HEK293 (cell line): ENCODE data around the gene UGT1A6.

ENCODE experiments used
- CTCF ChIA-PET: fragments of 350-600 bp; formaldehyde crosslinking; extraction: SDS; loops from one replicate; lab custom pipeline; 2021; ENCODE audit warnings: antibody characterized with exemption; lab: Yijun Ruan, JAX
- POLR2A ChIA-PET: fragments of 300-600 bp; formaldehyde crosslinking; extraction: SDS; loops from one replicate; lab custom pipeline; 2020; ENCODE audit warnings: antibody characterized with exemption, inconsistent platforms; lab: Yijun Ruan, JAX
- H3K27ac ChIP-seq: fragments of 200-500 bp; sonication (Bioruptor generic); 2 replicates; pipeline ENCODE4 v1.5.1; 2014; ENCODE audit warnings: low read depth, low read length, control low read depth, inconsistent platforms; ENCODE audit errors: extremely low read depth
- H3K36me3 ChIP-seq, 2 experiments: fragments of 200-500 bp in 1 of 2; sonication (Bioruptor generic) in 1 of 2; 1 replicate in 1 of 2; 2 replicates in 1 of 2; pipeline ENCODE4 v1.5.1; 2014 to 2017; ENCODE audit warnings: inconsistent platforms in 2 of 2, low read length in 2 of 2; ENCODE audit not compliant: control insufficient read depth in 2 of 2, insufficient read depth in 1 of 2
- H3K4me1 ChIP-seq: fragments of 200-500 bp; sonication (Bioruptor generic); 2 replicates; pipeline ENCODE4 v1.5.1; 2014; ENCODE audit warnings: mild to moderate bottlenecking, low read length, inconsistent platforms; ENCODE audit not compliant: control insufficient read depth, insufficient read depth
- H3K4me3 ChIP-seq: 2 replicates; pipeline ENCODE4 v1.5.1; 2011; ENCODE audit warnings: low read depth, mild to moderate bottlenecking, control low read depth, low read length, moderate library complexity
- H3K9me3 ChIP-seq: fragments of 200-500 bp; sonication (Bioruptor generic); 2 replicates; pipeline ENCODE4 v1.5.1; 2014; ENCODE audit warnings: low read depth, low read length, inconsistent platforms; ENCODE audit not compliant: control insufficient read depth, insufficient read depth
- EGR2 ChIP-seq: fragments of 450-650 bp; formaldehyde crosslinking; IDR thresholded peaks from 2 replicates; pipeline ENCODE4 v1.5.1; 2016; ENCODE audit warnings: low read depth, missing biosample characterization, missing genetic modification characterization
- IKZF3 ChIP-seq: fragments of 450-650 bp; IDR thresholded peaks from 2 replicates; pipeline ENCODE4 v1.5.0; 2018; ENCODE audit warnings: missing biosample characterization, mild to moderate bottlenecking, missing genetic modification characterization, moderate library complexity
- KLF9 ChIP-seq: fragments of 450-650 bp; formaldehyde crosslinking; IDR thresholded peaks from 2 replicates; pipeline ENCODE4 v1.5.1; 2016; ENCODE audit warnings: missing biosample characterization, missing genetic modification characterization, low read depth
- ZBTB8A ChIP-seq: fragments of 450-650 bp; formaldehyde crosslinking; IDR thresholded peaks from 2 replicates; pipeline ENCODE4 v1.5.1; 2016; ENCODE audit warnings: missing biosample characterization, missing genetic modification characterization
- ZNF16 ChIP-seq: fragments of 450-650 bp; formaldehyde crosslinking; IDR thresholded peaks from 2 replicates; pipeline ENCODE4 v1.5.1; 2016; ENCODE audit warnings: low read depth, missing biosample characterization, missing genetic modification characterization
- ZNF214 ChIP-seq: fragments of 450-650 bp; formaldehyde crosslinking; IDR thresholded peaks from 2 replicates; pipeline ENCODE4 v1.5.1; 2017; ENCODE audit warnings: missing biosample characterization, mild to moderate bottlenecking, missing genetic modification characterization, borderline replicate concordance
- ZNF302 ChIP-seq: fragments of 450-650 bp; formaldehyde crosslinking; IDR thresholded peaks from 2 replicates; pipeline ENCODE4 v1.5.1; 2016; ENCODE audit warnings: missing biosample characterization, missing genetic modification characterization, low read depth
- ZNF433 ChIP-seq: fragments of 450-650 bp; formaldehyde crosslinking; IDR thresholded peaks from 2 replicates; pipeline ENCODE4 v1.5.1; 2016; ENCODE audit warnings: missing biosample characterization, missing genetic modification characterization, low read depth
- ZNF560 ChIP-seq: fragments of 450-650 bp; formaldehyde crosslinking; IDR thresholded peaks from 2 replicates; pipeline ENCODE4 v1.5.1; 2017; ENCODE audit warnings: missing biosample characterization, missing genetic modification characterization, borderline replicate concordance
- ZNF596 ChIP-seq: fragments of 450-650 bp; IDR thresholded peaks from 2 replicates; pipeline ENCODE4 v1.5.0; 2018; ENCODE audit warnings: missing biosample characterization, mild to moderate bottlenecking, missing genetic modification characterization, moderate library complexity
- ZNF623 ChIP-seq: fragments of 450-650 bp; formaldehyde crosslinking; IDR thresholded peaks from 2 replicates; pipeline ENCODE4 v1.5.1; 2016; ENCODE audit warnings: missing biosample characterization, missing genetic modification characterization
- ZNF76 ChIP-seq: fragments of 450-650 bp; formaldehyde crosslinking; IDR thresholded peaks from 2 replicates; pipeline ENCODE4; 2016; ENCODE audit warnings: low read depth, missing biosample characterization, missing genetic modification characterization, borderline replicate concordance
- ZNF791 ChIP-seq: fragments of 450-650 bp; formaldehyde crosslinking; IDR thresholded peaks from 2 replicates; pipeline ENCODE4 v1.5.1; 2016; ENCODE audit warnings: missing biosample characterization, missing genetic modification characterization
- ZSCAN30 ChIP-seq: fragments of 450-650 bp; IDR thresholded peaks from 2 replicates; pipeline ENCODE4 v1.5.1; 2018; ENCODE audit warnings: missing biosample characterization, mild to moderate bottlenecking, missing genetic modification characterization, moderate library complexity
- ZXDB ChIP-seq: fragments of 450-650 bp; formaldehyde crosslinking; IDR thresholded peaks from 2 replicates; pipeline ENCODE4 v1.5.1; 2016; ENCODE audit warnings: missing biosample characterization, missing genetic modification characterization
- TF ChIP-seq, protein P1 (sequence below): fragments of 450-650 bp; formaldehyde crosslinking; IDR thresholded peaks from 2 replicates; pipeline ENCODE4 v1.5.1; 2016; ENCODE audit warnings: missing biosample characterization, missing genetic modification characterization
- TF ChIP-seq, protein P2 (sequence below): fragments of 450-650 bp; formaldehyde crosslinking; IDR thresholded peaks from 2 replicates; pipeline ENCODE4 v1.5.1; 2017; ENCODE audit warnings: missing biosample characterization, missing genetic modification characterization
- TF ChIP-seq, protein P3 (sequence below): fragments of 450-650 bp; formaldehyde crosslinking; IDR thresholded peaks from 2 replicates; pipeline ENCODE4 v1.5.1; 2016; ENCODE audit warnings: missing biosample characterization, missing genetic modification characterization
- TF ChIP-seq, protein P4 (sequence below): fragments of 450-650 bp; formaldehyde crosslinking; IDR thresholded peaks from 2 replicates; pipeline ENCODE4 v1.5.0; 2017; ENCODE audit warnings: missing biosample characterization, missing genetic modification characterization, borderline replicate concordance
- TF ChIP-seq, protein P5 (sequence below): IDR thresholded peaks from 2 replicates; pipeline ENCODE4 v1.6.1; 2011; ENCODE audit warnings: mild to moderate bottlenecking, low read depth, low read length, borderline replicate concordance
- TF ChIP-seq, protein P6 (sequence below): fragments of 450-650 bp; formaldehyde crosslinking; IDR thresholded peaks from 2 replicates; pipeline ENCODE4 v1.5.1; 2016; ENCODE audit warnings: missing biosample characterization, missing genetic modification characterization
- TF ChIP-seq, protein P7 (sequence below): fragments of 450-650 bp; formaldehyde crosslinking; IDR thresholded peaks from 2 replicates; pipeline ENCODE4 v1.5.1; 2016; ENCODE audit warnings: missing biosample characterization, missing genetic modification characterization

The UGT1A6 gene

DNA sequence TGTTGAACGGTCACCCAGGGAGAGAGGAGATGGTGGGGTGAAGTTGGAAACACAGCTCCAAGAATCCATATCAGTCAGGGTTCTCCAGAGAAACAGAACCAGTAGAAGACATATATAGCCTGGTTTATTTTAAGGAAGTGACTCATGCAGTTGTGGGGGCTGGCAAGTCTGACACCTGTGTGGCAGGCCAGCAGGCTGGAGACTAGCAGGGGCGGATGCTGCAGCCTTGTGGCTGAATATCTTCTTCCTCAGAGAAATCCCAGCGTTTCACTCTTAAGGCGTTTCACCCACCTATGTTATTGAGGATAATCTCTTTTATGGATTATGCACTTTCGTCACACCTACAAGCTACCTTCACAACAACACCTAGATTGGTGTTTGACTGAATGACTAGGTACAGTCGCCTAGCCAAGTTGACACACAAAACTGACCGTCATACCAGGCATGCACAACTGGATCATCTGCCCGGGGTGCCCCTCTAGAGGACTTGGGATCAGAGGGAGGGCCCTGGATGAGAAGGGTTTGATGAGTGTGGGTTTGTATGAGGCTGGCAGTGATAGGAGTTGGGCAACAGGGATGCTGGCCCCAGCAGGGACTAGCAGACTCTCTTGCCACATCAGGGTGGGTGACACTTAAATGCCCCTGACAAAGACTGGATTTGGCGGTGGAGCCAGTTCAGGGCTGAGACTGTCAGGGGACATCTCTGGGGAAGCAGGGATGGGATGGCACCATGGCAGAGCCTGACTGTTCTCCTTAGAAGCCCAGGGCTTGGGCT lies 108.9 kb downstream of the UGT1A6 start:
- no peaks in the 10 kb centered on the region for H3K4me1 ChIP-seq
- TF ChIP-seq, protein P1, sequence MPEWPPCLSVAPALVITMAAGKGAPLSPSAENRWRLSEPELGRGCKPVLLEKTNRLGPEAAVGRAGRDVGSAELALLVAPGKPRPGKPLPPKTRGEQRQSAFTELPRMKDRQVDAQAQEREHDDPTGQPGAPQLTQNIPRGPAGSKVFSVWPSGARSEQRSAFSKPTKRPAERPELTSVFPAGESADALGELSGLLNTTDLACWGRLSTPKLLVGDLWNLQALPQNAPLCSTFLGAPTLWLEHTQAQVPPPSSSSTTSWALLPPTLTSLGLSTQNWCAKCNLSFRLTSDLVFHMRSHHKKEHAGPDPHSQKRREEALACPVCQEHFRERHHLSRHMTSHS (tag by site-specific recombination), result no peak
- TF ChIP-seq ZBTB8A (tag by site-specific recombination), result no peak
- TF ChIP-seq ZNF791 (tag by site-specific recombination), result no peak
- TF ChIP-seq, protein P2, sequence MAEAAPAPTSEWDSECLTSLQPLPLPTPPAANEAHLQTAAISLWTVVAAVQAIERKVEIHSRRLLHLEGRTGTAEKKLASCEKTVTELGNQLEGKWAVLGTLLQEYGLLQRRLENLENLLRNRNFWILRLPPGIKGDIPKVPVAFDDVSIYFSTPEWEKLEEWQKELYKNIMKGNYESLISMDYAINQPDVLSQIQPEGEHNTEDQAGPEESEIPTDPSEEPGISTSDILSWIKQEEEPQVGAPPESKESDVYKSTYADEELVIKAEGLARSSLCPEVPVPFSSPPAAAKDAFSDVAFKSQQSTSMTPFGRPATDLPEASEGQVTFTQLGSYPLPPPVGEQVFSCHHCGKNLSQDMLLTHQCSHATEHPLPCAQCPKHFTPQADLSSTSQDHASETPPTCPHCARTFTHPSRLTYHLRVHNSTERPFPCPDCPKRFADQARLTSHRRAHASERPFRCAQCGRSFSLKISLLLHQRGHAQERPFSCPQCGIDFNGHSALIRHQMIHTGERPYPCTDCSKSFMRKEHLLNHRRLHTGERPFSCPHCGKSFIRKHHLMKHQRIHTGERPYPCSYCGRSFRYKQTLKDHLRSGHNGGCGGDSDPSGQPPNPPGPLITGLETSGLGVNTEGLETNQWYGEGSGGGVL, result no peak
- no peak for TF ChIP-seq ZSCAN30 (tag by site-specific recombination)
- TF ChIP-seq ZNF433, result no peak
- TF ChIP-seq, protein P3, sequence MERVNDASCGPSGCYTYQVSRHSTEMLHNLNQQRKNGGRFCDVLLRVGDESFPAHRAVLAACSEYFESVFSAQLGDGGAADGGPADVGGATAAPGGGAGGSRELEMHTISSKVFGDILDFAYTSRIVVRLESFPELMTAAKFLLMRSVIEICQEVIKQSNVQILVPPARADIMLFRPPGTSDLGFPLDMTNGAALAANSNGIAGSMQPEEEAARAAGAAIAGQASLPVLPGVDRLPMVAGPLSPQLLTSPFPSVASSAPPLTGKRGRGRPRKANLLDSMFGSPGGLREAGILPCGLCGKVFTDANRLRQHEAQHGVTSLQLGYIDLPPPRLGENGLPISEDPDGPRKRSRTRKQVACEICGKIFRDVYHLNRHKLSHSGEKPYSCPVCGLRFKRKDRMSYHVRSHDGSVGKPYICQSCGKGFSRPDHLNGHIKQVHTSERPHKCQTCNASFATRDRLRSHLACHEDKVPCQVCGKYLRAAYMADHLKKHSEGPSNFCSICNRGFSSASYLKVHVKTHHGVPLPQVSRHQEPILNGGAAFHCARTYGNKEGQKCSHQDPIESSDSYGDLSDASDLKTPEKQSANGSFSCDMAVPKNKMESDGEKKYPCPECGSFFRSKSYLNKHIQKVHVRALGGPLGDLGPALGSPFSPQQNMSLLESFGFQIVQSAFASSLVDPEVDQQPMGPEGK (tag by site-specific recombination), result no peak
- no peak for TF ChIP-seq ZNF302 (tag by site-specific recombination)
- no peak for TF ChIP-seq ZNF560
- no peak for TF ChIP-seq ZXDB (tag by site-specific recombination)
- TF ChIP-seq ZNF16, result no peak
- no peak for TF ChIP-seq EGR2
- no peak for TF ChIP-seq ZNF623 (tag by site-specific recombination)
- TF ChIP-seq IKZF3 (tag by site-specific recombination), result no peak
- no peaks in the 10 kb centered on the region for H3K36me3 ChIP-seq
- no peaks in the 10 kb centered on the region for H3K9me3 ChIP-seq
- POLR2A ChIA-PET, result no interaction called here
- no peak overlapping the region for H3K27ac ChIP-seq
- no peak overlapping the region for H3K4me3 ChIP-seq
- CTCF ChIA-PET, result no interaction called here

DNA sequence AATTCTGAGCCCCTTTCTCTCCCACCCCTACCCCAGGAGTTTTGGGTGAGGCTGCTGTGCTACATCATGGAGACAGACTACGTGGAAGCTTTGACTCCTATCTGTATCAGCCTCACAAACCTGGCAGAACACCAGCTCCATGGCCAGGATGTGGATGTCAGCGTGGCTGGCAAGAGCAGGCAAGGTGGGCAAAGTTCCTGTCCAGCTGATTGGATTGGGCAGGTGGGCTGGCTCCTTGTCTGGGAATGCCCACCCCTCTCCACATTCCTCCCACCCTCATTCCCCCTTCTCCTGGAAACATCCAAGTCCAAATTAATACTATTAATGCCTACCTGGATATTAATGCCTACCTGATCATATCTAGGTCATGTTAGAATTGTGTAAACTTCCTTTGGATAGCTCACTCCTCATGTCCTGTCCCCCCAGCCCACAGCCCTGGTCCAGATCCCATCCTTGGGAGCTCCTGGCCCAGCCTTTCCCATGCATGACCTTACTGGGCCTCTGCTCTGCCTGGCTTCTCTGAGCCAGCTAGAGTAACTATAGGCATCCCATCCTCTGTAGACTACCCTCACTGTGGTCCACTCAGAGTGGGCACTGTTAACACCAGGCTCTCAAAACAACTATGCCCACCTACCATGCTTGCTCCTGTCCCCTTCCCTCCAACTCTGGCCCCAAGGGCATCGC lies 109.6 kb downstream of the UGT1A6 start:
- POLR2A ChIA-PET, result no interaction called here
- CTCF ChIA-PET, result no interaction called here
- TF ChIP-seq, protein P4, sequence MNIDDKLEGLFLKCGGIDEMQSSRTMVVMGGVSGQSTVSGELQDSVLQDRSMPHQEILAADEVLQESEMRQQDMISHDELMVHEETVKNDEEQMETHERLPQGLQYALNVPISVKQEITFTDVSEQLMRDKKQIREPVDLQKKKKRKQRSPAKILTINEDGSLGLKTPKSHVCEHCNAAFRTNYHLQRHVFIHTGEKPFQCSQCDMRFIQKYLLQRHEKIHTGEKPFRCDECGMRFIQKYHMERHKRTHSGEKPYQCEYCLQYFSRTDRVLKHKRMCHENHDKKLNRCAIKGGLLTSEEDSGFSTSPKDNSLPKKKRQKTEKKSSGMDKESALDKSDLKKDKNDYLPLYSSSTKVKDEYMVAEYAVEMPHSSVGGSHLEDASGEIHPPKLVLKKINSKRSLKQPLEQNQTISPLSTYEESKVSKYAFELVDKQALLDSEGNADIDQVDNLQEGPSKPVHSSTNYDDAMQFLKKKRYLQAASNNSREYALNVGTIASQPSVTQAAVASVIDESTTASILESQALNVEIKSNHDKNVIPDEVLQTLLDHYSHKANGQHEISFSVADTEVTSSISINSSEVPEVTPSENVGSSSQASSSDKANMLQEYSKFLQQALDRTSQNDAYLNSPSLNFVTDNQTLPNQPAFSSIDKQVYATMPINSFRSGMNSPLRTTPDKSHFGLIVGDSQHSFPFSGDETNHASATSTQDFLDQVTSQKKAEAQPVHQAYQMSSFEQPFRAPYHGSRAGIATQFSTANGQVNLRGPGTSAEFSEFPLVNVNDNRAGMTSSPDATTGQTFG (tag by site-specific recombination), result no peak
- no peak for TF ChIP-seq KLF9 (tag by site-specific recombination)
- TF ChIP-seq ZNF76 (tag by site-specific recombination), result no peak
- no peak for TF ChIP-seq ZNF596 (tag by site-specific recombination)
- TF ChIP-seq ZNF214 (tag by site-specific recombination), result no peak
- TF ChIP-seq, protein P5, sequence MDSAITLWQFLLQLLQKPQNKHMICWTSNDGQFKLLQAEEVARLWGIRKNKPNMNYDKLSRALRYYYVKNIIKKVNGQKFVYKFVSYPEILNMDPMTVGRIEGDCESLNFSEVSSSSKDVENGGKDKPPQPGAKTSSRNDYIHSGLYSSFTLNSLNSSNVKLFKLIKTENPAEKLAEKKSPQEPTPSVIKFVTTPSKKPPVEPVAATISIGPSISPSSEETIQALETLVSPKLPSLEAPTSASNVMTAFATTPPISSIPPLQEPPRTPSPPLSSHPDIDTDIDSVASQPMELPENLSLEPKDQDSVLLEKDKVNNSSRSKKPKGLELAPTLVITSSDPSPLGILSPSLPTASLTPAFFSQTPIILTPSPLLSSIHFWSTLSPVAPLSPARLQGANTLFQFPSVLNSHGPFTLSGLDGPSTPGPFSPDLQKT, result no peak
- TF ChIP-seq, protein P6, sequence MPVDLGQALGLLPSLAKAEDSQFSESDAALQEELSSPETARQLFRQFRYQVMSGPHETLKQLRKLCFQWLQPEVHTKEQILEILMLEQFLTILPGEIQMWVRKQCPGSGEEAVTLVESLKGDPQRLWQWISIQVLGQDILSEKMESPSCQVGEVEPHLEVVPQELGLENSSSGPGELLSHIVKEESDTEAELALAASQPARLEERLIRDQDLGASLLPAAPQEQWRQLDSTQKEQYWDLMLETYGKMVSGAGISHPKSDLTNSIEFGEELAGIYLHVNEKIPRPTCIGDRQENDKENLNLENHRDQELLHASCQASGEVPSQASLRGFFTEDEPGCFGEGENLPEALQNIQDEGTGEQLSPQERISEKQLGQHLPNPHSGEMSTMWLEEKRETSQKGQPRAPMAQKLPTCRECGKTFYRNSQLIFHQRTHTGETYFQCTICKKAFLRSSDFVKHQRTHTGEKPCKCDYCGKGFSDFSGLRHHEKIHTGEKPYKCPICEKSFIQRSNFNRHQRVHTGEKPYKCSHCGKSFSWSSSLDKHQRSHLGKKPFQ (tag by site-specific recombination), result no peak
- TF ChIP-seq, protein P7, sequence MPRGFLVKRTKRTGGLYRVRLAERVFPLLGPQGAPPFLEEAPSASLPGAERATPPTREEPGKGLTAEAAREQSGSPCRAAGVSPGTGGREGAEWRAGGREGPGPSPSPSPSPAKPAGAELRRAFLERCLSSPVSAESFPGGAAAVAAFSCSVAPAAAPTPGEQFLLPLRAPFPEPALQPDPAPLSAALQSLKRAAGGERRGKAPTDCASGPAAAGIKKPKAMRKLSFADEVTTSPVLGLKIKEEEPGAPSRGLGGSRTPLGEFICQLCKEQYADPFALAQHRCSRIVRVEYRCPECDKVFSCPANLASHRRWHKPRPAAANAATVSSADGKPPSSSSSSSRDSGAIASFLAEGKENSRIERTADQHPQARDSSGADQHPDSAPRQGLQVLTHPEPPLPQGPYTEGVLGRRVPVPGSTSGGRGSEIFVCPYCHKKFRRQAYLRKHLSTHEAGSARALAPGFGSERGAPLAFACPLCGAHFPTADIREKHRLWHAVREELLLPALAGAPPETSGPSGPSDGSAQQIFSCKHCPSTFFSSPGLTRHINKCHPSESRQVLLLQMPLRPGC (tag by site-specific recombination), result no peak

More for the DNA sequence above, 109.6 kb downstream of the UGT1A6 start:
- Histone ChIP-seq H3K9me3 (no peaks in the 10 kb centered on the region), H3K4me3 (no peak overlapping the region), H3K4me1 (no peaks in the 10 kb centered on the region), H3K36me3 (no peaks in the 10 kb centered on the region), H3K27ac (no peak overlapping the region)
